ENCODE results near the gene PNPT1. TPM values are rescaled to one million over a fixed set of nuclear protein-coding genes. Genes with fewer than 3 reads are reported as not detected.
"Not testable (repeated sequence)": the region's sequence is repeated elsewhere in the genome, so short reads cannot be mapped to it uniquely, and the experiment has no call there.

PNPT1 gene
- total RNA-seq, 1 donor from 2014 or later = 26.8 TPM

GRCh38 chr2:55601849-55602248 lies 91.8 kb downstream of the PNPT1 start:
- Histone ChIP-seq H3K9me3 (no peaks in the 10 kb centered on the region), H3K4me3 (no peak overlapping the region), H3K27me3 (no peaks in the 10 kb centered on the region), H3K4me1 (peaks cover 6% of the 10 kb centered on the region), H3K27ac (no peak overlapping the region), H3K36me3 (peaks cover 53% of the 10 kb centered on the region)
- no peak for TF ChIP-seq CTCF (IDR thresholded peaks at IDR 0.05)
- DNase-seq (no peak), ATAC-seq (no peak)
- intact Hi-C loops (cut with DNase I) = no loop called here

DNA sequence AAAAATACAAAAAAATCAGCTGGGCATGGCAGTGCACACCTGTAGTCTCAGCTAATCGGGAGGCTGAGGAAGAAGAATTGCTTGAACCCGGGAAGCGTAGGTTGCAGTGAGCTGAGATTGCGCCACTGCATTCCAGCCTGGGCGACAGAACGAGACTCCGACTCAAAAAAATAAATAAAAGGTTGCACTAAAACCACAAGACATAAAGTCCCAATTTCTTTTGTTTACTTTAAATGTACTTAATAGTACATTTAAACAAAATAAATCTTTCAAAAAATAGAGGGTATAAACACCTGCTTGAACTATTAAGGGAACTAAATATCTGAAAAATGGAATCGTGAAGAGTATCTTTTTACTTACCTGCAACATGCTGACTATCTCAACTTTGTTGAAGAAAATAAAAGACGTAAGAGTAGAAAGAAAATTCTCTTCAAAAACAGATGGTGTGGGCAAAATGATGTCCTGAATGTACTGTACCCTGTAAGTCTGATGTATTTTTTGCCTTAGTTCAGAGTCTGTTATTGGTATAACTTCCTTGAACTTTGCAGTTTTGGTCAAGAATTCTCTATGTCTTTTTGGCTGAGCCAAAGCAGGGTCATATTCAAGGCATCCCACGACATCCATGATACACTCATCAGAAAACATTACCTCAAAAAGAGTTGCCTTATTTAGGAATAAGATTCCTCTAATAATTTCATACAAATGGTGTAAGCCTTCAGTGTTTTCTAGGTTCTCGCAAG lies 95.4 kb downstream of the PNPT1 start:
- no peak for TF ChIP-seq CTCF (IDR thresholded peaks at IDR 0.05)
- Histone ChIP-seq H3K27ac (no peak overlapping the region), H3K36me3 (peaks cover 61% of the 10 kb centered on the region), H3K9me3 (no peaks in the 10 kb centered on the region), H3K4me1 (no peaks in the 10 kb centered on the region), H3K27me3 (no peaks in the 10 kb centered on the region), H3K4me3 (no peak overlapping the region)
- DNase-seq (no peak), ATAC-seq (no peak)
- intact Hi-C loops (cut with DNase I) = no loop called here

GRCh38 chr2:55596795-55597194 lies 96.8 kb downstream of the PNPT1 start:
- intact Hi-C loops (cut with DNase I); H3K9me3 ChIP-seq; H3K4me3 ChIP-seq; H3K27me3 ChIP-seq; DNase-seq; ATAC-seq; H3K4me1 ChIP-seq; H3K27ac ChIP-seq: not testable (repeated sequence)
- H3K36me3 ChIP-seq = peaks cover 47% of the 10 kb centered on the region

DNA sequence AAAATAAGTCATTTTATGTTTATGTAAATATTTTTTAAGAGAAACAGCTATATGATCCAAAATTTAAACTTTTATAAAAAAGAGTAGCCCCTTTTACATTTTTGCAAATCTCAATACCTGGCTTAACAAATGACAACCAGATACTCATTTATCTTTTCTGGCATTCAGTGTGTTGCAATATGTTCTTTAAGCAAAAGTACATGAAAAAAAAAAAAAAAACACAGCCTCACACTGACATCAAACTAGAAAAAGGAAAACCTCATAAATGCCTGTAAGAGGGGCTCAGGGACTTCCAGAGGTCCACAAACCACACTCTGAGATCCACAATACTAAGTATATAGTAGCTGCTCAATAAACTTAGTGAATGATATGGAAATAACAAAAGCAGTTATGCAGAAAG lies 98.1 kb downstream of the PNPT1 start:
- Histone ChIP-seq H3K9me3 (no peaks in the 10 kb centered on the region), H3K36me3 (peaks cover 38% of the 10 kb centered on the region), H3K4me3 (no peak overlapping the region), H3K27me3 (no peaks in the 10 kb centered on the region), H3K4me1 (no peaks in the 10 kb centered on the region), H3K27ac (no peak overlapping the region)
- no peak for ATAC-seq
- DNase-seq = no peak
- intact Hi-C loops (cut with DNase I) = no loop called here
- TF ChIP-seq CTCF (IDR thresholded peaks at IDR 0.05) = no peak

GRCh38 chr2:55592130-55592529 lies 101.5 kb downstream of the PNPT1 start:
- no peak for TF ChIP-seq CTCF (IDR thresholded peaks at IDR 0.05)
- ATAC-seq = no peak
- Histone ChIP-seq H3K4me3 (no peak overlapping the region), H3K9me3 (no peaks in the 10 kb centered on the region), H3K4me1 (no peaks in the 10 kb centered on the region), H3K36me3 (peaks cover 24% of the 10 kb centered on the region), H3K27me3 (no peaks in the 10 kb centered on the region), H3K27ac (no peak overlapping the region)
- intact Hi-C loops (cut with DNase I) = no loop called here
- no peak for DNase-seq

DNA sequence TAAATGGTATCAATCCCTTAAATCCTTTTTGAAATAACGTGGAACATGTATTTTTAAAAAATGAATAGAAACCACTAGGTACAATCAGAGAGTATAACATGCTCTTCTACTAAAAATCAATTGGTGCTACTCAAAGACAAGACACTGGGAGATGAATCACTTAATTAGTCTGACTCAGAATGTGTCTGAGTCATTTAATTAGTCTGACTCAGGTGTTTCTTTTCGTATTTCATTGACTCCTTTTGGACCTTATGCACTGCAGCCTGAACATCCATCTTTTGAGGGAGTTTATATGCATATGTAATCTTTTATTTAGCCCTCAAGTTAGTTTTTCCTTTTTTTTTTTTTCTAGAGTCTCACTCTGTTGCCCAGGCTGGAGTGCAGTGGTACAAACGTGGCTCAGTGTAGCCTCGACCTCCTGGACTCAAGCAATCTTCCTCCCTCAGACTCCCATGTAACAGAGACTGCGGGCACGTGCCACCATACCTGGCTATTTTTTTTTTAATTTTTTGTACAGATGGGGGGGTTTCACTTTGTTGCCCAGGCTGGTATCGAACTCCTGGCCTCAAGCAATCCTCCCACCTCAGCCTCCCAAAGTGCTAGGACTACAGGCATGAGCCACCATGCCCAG lies 102.7 kb downstream of the PNPT1 start:
- peaks cover 27% of the 10 kb centered on the region for H3K36me3 ChIP-seq
- ATAC-seq = no peak
- H3K27me3 ChIP-seq = no peaks in the 10 kb centered on the region
- H3K27ac ChIP-seq = no peak overlapping the region
- H3K9me3 ChIP-seq = no peaks in the 10 kb centered on the region
- intact Hi-C loops (cut with DNase I) = no loop called here
- H3K4me1 ChIP-seq = no peaks in the 10 kb centered on the region
- no peak for DNase-seq
- TF ChIP-seq CTCF (IDR thresholded peaks at IDR 0.05) = no peak
- no peak overlapping the region for H3K4me3 ChIP-seq
